Dendritic cell treated with granulocyte-macrophage colony-stimulating factor and Interleukin-4, amounts not matched to agents 40 ng/mL and 50 ng/mL, for 4 days (primary cell): ENCODE data around the gene KLK3.

Experiments used
- H3K27ac Mint-ChIP-seq: one replicate; pipeline ENCODE4 v1.8.0; 2022; ENCODE audit warnings: mild to moderate bottlenecking, mixed read lengths
- H3K27me3 Mint-ChIP-seq: one replicate; pipeline ENCODE4 v1.8.0; 2022; ENCODE audit warnings: mild to moderate bottlenecking, mixed read lengths
- H3K36me3 Mint-ChIP-seq: one replicate; pipeline ENCODE4 v1.8.0; 2022; ENCODE audit warnings: low read depth, mixed read lengths
- H3K4me1 Mint-ChIP-seq: one replicate; pipeline ENCODE4 v1.8.0; 2022; ENCODE audit warnings: low read depth, mixed read lengths
- H3K4me3 Mint-ChIP-seq: one replicate; pipeline ENCODE4 v1.8.0; 2022; ENCODE audit warnings: mild to moderate bottlenecking, moderate library complexity, mixed read lengths
- H3K9me3 Mint-ChIP-seq: one replicate; pipeline ENCODE4 v1.8.0; 2022; ENCODE audit warnings: mixed read lengths
- intact Hi-C: fragments of 100-400 bp; cut with micrococcal nuclease; formaldehyde crosslinking; loops from one replicate; pipeline ENCODE4 v1.15.0; 2022

The KLK3 gene

GRCh38 chr19:50822661-50823208 is 32.0 kb upstream of the KLK3 start:
- H3K4me3 Mint-ChIP-seq: no peak overlapping the region
- no peaks in the 10 kb centered on the region for H3K9me3 Mint-ChIP-seq
- H3K36me3 Mint-ChIP-seq: no peaks in the 10 kb centered on the region
- peaks cover 77% of the 10 kb centered on the region for H3K27me3 Mint-ChIP-seq
- no peak overlapping the region for H3K27ac Mint-ChIP-seq
- intact Hi-C loops: no loop called here
- peaks cover 30% of the 10 kb centered on the region for H3K4me1 Mint-ChIP-seq

GRCh38 chr19:50823389-50824042 is 31.2 kb upstream of the KLK3 start, which contains the start of gene KLK1:
TSS of gene KLK1 (minus strand) at chr19:50823787. CDS start at chr19:50823748, 39 bp downstream.
- Mint-ChIP-seq H3K27ac (no peak within 1 kb of the TSS), H3K4me3 (no peak within 1 kb of the TSS), H3K9me3 (no peaks in the 10 kb centered on the region), H3K36me3 (no peaks in the 10 kb centered on the region), H3K27me3 (peaks cover 73% of the 10 kb centered on the region), H3K4me1 (peaks cover 24% of the 10 kb centered on the region)
- intact Hi-C loops: no loop called here

GRCh38 chr19:50826492-50827240 is 28.0 kb upstream of the KLK3 start:
- intact Hi-C loops: no loop called here
- no peak overlapping the region for H3K4me3 Mint-ChIP-seq
- no peaks in the 10 kb centered on the region for H3K36me3 Mint-ChIP-seq
- H3K9me3 Mint-ChIP-seq: no peaks in the 10 kb centered on the region
- no peaks in the 10 kb centered on the region for H3K4me1 Mint-ChIP-seq
- peaks cover 52% of the 10 kb centered on the region for H3K27me3 Mint-ChIP-seq
- no peak overlapping the region for H3K27ac Mint-ChIP-seq

- Mint-ChIP-seq H3K36me3 (no peaks in the 10 kb centered on the region), H3K27ac (no peak overlapping the region), H3K9me3 (no peaks in the 10 kb centered on the region), H3K4me3 (no peak overlapping the region), H3K4me1 (no peaks in the 10 kb centered on the region), H3K27me3 (peaks cover 48% of the 10 kb centered on the region)
- intact Hi-C loops: no loop called here
Observed at GRCh38 chr19:50827476-50827875, 27.2 kb upstream of the KLK3 start.

GRCh38 chr19:50829801-50830200 is 24.9 kb upstream of the KLK3 start:
- no peak overlapping the region for H3K4me3 Mint-ChIP-seq
- no peaks in the 10 kb centered on the region for H3K36me3 Mint-ChIP-seq
- H3K27ac Mint-ChIP-seq: no peak overlapping the region
- peaks cover 49% of the 10 kb centered on the region for H3K27me3 Mint-ChIP-seq
- intact Hi-C loops: no loop called here
- H3K9me3 Mint-ChIP-seq: no peaks in the 10 kb centered on the region
- no peaks in the 10 kb centered on the region for H3K4me1 Mint-ChIP-seq

GRCh38 chr19:50830266-50831025 is 24.3 kb upstream of the KLK3 start:
- Mint-ChIP-seq H3K4me3 (no peak overlapping the region), H3K36me3 (no peaks in the 10 kb centered on the region), H3K9me3 (no peaks in the 10 kb centered on the region), H3K27me3 (peaks cover 56% of the 10 kb centered on the region), H3K27ac (no peak overlapping the region), H3K4me1 (no peaks in the 10 kb centered on the region)
- intact Hi-C loops: no loop called here

GRCh38 chr19:50831026-50831396 is 23.7 kb upstream of the KLK3 start:
- peaks cover 60% of the 10 kb centered on the region for H3K27me3 Mint-ChIP-seq
- H3K4me1 Mint-ChIP-seq: peaks cover under 1% of the 10 kb centered on the region
- no peak overlapping the region for H3K27ac Mint-ChIP-seq
- H3K4me3 Mint-ChIP-seq: no peak overlapping the region
- no peaks in the 10 kb centered on the region for H3K36me3 Mint-ChIP-seq
- no peaks in the 10 kb centered on the region for H3K9me3 Mint-ChIP-seq
- intact Hi-C loops: no loop called here

GRCh38 chr19:50832666-50833065 is 22.0 kb upstream of the KLK3 start:
- Mint-ChIP-seq H3K4me1 (peaks cover 9% of the 10 kb centered on the region), H3K27ac (no peak overlapping the region), H3K27me3 (peaks cover 63% of the 10 kb centered on the region), H3K36me3 (no peaks in the 10 kb centered on the region), H3K9me3 (no peaks in the 10 kb centered on the region), H3K4me3 (no peak overlapping the region)
- intact Hi-C loops: no loop called here

- Mint-ChIP-seq H3K36me3 (no peaks in the 10 kb centered on the region), H3K4me3 (no peak within 1 kb of the TSS), H3K27me3 (peaks cover 63% of the 10 kb centered on the region), H3K9me3 (no peaks in the 10 kb centered on the region), H3K4me1 (peaks cover 9% of the 10 kb centered on the region), H3K27ac (no peak within 1 kb of the TSS)
- intact Hi-C loops: no loop called here
Observed at GRCh38 chr19:50833117-50833801, 21.5 kb upstream of the KLK3 start, which contains the start of gene KLK15. TSS of gene KLK15 (minus strand) at chr19:50833574. CDS start at chr19:50831492, 2,082 bp downstream.

GRCh38 chr19:50833802-50834167 is 20.9 kb upstream of the KLK3 start:
- Mint-ChIP-seq H3K4me1 (peaks cover 9% of the 10 kb centered on the region), H3K27me3 (peaks cover 65% of the 10 kb centered on the region), H3K4me3 (no peak overlapping the region), H3K27ac (no peak overlapping the region), H3K36me3 (no peaks in the 10 kb centered on the region), H3K9me3 (no peaks in the 10 kb centered on the region)
- intact Hi-C loops: no loop called here

GRCh38 chr19:50835103-50835784 is 19.5 kb upstream of the KLK3 start:
- Mint-ChIP-seq H3K9me3 (no peaks in the 10 kb centered on the region), H3K27me3 (peaks cover 69% of the 10 kb centered on the region), H3K36me3 (no peaks in the 10 kb centered on the region), H3K4me3 (peak overlapping the region; percentile 71), H3K4me1 (peaks cover 9% of the 10 kb centered on the region), H3K27ac (peak overlapping the region; percentile 62)
- intact Hi-C loops: no loop called here

GRCh38 chr19:50835785-50836542 is 18.8 kb upstream of the KLK3 start:
- Mint-ChIP-seq H3K9me3 (no peaks in the 10 kb centered on the region), H3K4me3 (peak overlapping the region; percentile 71), H3K27ac (peak overlapping the region; percentile 62), H3K36me3 (no peaks in the 10 kb centered on the region), H3K4me1 (peaks cover 9% of the 10 kb centered on the region), H3K27me3 (peaks cover 69% of the 10 kb centered on the region)
- intact Hi-C loops: no loop called here
